ENCODE results near the gene DCP1A.
"Not testable (repeated sequence)": the region's sequence is repeated elsewhere in the genome, so short reads cannot be mapped to it uniquely, and the experiment has no call there.

The DCP1A gene

GRCh38 chr3:53347261-53348064 lies at the start of gene DCP1A:
Gene DCP1A, minus strand, starts transcription at chr3:53347543. Its CDS starts 26 bp downstream, at chr3:53347517.
- DNase-seq = peak; percentile 96

- no peak for DNase-seq
These were observed 37.4 kb upstream of the DCP1A start for GRCh38 chr3:53384465-53385423.

- no peak for DNase-seq
These were observed 34.8 kb upstream of the DCP1A start for GRCh38 chr3:53382106-53382505.

GRCh38 chr3:53380306-53380705 lies 33.0 kb upstream of the DCP1A start:
- DNase-seq = no peak

- no peak for DNase-seq
These were observed 32.6 kb upstream of the DCP1A start for GRCh38 chr3:53379898-53380297.

- no peak for DNase-seq
These were observed 30.5 kb upstream of the DCP1A start for GRCh38 chr3:53377794-53378193.

GRCh38 chr3:53376679-53377078 lies 29.3 kb upstream of the DCP1A start:
- DNase-seq = no peak

GRCh38 chr3:53375019-53375418 lies 27.7 kb upstream of the DCP1A start:
- DNase-seq = peak; percentile 69

GRCh38 chr3:53370719-53371118 lies 23.4 kb upstream of the DCP1A start:
- DNase-seq = not testable (repeated sequence)

DNA sequence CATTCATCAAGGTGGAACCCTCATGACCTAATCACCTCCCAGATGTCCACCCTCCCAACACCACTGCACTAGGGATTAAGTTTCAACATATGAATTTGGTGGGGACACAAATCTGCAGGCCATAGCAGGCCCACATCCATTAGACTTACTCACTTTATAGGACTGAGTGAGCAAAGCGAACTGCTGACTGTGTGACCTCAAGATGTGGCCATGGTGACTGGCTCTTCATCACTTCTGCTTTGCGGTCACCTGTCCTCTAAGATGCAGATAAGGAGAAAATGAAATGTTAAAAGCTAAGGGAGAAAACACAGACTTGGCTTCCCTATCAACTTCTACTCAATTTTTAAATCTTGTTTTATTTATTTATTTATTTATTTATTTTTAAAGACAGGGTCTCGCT lies 14.5 kb upstream of the DCP1A start:
- no peak for DNase-seq

GRCh38 chr3:53357458-53357857 lies 10.1 kb upstream of the DCP1A start:
- no peak for DNase-seq

DNA sequence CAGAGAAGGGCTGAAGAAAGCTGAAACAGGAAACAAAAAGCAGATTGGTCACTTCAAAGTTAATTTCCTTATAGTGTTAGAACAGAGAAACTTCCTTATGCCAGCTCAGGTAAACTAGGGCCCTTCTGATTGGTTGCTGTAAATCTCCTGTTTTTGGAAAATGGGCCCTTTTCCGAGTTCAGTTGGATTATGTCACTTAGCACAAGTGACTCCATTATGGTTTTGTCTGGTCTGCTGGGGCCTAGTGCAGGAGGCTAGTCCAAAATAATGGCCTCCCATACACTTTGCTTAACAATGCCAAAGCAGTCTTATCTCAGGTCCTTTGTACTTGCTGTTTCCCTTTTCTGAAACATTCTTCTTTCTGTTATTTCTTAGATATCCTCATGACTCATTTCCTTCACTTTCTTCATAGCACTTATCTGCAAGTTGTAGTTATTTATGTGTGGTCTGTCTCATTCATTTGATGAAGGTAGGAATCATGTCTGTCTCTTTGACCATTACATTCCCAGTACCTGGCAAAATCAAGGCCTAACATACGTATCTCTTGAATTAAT lies 7.7 kb upstream of the DCP1A start:
- DNase-seq = no peak

GRCh38 chr3:53353202-53353601 lies 5.9 kb upstream of the DCP1A start:
- no peak for DNase-seq

GRCh38 chr3:53350652-53351051 lies 3.3 kb upstream of the DCP1A start:
- DNase-seq = peak; percentile 21

GRCh38 chr3:53348118-53348517 lies 775 bp upstream of the DCP1A start:
- not testable (repeated sequence) for DNase-seq

- no peak for DNase-seq
These were observed 452 bp downstream of the DCP1A start for GRCh38 chr3:53346922-53347260.

DNA sequence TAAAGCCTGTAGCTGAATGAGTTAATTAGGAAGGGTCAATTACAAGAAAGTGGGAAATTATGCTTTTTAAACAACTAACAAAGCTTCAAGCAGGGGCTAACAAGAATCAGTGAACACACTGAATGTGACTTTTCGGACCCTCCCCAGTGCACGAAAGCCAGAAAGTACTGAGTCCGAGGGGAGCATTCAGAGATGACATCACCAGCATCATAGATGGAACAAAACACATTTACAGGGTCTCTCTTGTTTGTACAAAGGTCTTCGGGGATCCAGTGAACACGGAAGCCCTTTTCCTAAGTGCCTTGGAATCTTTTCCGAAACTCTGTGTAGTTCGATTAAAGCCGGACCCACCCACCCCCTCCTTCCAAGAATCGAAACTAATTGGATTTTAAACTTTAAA lies 829 bp downstream of the DCP1A start:
- DNase-seq = no peak

DNA sequence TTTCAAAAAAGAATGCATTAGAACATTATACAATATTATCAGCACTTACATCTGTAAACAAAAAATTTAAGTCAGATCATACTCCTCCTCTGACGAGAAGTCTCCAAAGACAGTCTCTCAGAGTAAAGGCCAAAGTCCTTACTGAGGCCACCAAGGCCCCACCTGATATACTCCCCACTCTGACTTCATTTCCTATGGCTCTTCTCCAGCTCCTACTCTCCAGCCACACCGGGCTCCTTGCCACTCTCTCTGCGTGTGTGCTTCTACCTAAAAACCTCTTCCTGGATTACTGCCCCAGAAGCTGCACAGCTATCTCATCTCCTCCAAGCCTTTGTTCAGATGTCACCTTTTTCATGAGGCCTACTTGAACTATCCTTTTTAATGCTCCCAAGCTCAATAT lies 5.0 kb downstream of the DCP1A start:
- DNase-seq = no peak

- no peak for DNase-seq
These were observed 10.0 kb downstream of the DCP1A start for GRCh38 chr3:53337167-53337940.

GRCh38 chr3:53334742-53335141 lies 12.6 kb downstream of the DCP1A start:
- no peak for DNase-seq

- DNase-seq = no peak
These were observed 15.5 kb downstream of the DCP1A start for GRCh38 chr3:53331871-53332270.

DNA sequence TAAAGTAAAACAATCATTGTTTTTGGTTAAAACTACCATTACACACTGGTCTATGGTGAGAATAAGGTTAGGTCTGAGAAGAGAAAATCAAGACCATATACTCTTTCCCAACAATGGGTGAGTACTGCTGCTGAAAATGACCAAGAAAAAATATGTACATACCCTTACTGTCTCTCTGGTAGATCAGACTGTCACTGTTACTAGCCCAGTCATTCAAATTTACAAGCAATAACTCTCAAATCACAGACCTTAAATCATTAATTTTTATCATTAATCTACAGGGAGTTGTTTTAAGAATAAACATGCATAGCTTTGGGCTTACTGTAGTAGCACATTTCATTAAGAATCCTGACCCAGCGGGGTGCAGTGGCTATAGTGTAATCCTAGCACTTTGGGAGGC lies 17.4 kb downstream of the DCP1A start:
- no peak for DNase-seq

DNA sequence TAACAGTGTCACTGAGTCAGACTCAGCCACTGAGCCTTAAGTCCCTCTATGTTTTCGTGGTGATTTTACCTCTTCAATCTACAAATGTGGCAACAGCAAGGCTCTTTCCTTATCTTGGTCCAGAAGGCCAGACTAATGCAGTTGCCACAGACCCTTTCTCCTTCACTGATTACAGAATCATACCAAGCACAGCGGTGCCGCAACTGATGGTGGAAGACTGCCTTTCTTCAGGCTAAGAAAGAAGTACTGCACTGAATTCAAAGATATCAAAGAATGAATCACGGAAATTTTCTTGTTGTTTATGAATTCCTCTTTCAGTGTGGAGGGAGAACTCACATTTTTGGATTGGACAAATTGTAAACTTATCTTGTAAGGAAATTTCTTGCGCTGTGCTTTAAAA lies 18.6 kb downstream of the DCP1A start:
- DNase-seq = no peak

Data from activated CD4-positive, alpha-beta T cell treated with anti-CD3 and anti-CD28 coated beads, Interleukin-2, amount 50 U/mL, for 16 hours (primary cell).